ENCODE data around the gene HHLA2.
"Not testable (repeated sequence)": the region's sequence is repeated elsewhere in the genome, so short reads cannot be mapped to it uniquely, and the experiment has no call there.

The HHLA2 gene, protein sequence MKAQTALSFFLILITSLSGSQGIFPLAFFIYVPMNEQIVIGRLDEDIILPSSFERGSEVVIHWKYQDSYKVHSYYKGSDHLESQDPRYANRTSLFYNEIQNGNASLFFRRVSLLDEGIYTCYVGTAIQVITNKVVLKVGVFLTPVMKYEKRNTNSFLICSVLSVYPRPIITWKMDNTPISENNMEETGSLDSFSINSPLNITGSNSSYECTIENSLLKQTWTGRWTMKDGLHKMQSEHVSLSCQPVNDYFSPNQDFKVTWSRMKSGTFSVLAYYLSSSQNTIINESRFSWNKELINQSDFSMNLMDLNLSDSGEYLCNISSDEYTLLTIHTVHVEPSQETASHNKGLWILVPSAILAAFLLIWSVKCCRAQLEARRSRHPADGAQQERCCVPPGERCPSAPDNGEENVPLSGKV

DNA sequence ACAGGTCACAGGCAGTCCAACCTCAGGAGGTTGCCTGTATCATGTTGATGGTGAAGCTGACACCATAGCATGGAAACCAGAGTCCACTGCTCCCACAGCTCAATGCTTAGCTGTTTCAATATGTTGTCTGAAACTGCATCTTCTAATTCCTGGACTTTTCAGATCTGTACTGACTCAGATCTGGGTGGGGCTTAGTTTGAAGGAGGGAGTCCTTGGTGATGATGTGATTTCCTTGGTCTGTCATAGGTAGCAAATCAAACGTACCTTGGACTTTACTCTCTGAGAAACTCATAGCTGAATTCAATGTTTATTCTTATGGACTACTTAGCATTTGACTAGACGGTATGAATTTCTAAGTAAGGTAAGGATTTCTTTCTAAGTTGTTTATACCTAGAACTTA lies at the start of gene HHLA2:
TSS of gene HHLA2 (plus strand) at position 310 of the 400 bp plus-strand sequence. CDS start 55,266 bp downstream, outside the sequence.
- no peak for DNase-seq

DNA sequence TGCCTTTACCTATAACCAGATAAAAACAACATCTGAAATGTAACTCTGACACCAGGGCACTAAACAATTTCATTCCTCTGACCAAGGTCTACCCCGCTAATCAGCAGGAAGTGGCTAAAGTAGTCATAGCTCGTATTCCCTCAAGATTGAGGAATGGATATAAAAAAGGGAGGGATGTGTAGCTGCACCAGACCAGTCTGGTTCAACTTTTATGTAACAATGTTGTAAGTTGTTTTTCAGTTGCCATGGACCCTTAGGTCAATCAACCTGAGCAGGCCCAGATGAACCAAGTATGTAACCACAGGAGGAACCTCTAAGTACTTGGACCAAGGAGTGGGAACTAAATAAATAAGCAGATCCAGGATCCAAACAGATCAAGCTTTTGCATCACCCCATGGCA lies 45.7 kb upstream of the HHLA2 start:
- DNase-seq = no peak

- no peak for DNase-seq
Observed at GRCh38 chr3:108251265-108251664, 45.1 kb upstream of the HHLA2 start.

GRCh38 chr3:108251844-108252243 lies 44.5 kb upstream of the HHLA2 start:
- DNase-seq = no peak

- no peak for DNase-seq
Observed at GRCh38 chr3:108255131-108255530, 41.2 kb upstream of the HHLA2 start.

DNA sequence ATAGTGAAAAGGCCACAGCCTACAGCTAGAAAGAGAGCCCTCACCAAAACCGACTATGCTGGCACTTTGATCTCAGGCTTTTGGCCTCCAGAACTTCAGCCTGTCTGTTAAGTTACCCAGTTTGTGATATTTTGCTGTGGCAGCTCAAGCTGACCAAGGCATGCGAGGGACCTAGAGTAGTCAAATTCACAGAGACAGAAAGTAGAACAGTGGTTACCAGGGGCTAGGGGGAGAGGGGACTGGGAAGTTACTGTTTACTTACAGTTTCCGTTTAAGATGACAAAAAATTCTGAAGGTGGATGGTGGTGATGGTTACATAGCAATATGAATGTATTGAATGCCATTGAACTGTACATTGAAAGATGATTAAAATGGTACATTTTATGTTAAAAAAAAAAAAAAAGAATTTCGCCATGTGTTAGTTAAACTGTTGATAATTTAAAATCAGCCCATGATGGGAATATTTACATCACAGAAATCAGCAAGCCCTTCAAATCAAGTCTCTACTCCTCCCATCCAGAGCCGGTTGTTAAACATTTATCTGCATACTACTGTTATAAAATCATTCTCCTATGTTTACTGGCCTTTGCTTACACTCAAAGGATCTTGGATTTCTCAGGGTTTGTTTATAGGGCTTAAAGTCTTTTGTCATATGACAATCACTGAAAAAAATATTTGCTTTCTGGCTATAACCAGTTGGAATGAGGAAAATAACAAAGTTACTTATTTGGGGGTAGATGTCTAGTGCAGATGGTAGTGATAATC lies 31.6 kb upstream of the HHLA2 start:
- not testable (repeated sequence) for DNase-seq

DNA sequence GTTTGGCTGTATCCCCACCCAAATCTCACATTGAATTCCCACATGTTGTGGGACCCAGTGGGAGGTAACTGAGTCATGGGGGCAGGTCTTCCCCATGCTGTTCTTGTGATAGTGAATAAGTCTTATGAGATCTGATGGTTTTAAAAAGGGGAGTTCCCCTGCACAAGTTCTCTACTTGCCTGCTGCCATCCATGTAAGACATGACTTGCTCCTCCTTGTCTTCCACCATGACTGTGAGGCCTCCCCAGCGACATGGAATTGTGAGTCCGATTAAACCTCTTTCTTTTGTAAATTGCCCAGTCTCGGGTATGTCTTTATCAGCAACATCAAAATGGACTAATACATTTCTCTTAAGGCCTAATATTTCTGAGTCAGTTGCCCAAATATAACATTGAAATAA lies 28.1 kb upstream of the HHLA2 start:
- not testable (repeated sequence) for DNase-seq

- no peak for DNase-seq
Observed at GRCh38 chr3:108271626-108272025, 24.7 kb upstream of the HHLA2 start.

DNA sequence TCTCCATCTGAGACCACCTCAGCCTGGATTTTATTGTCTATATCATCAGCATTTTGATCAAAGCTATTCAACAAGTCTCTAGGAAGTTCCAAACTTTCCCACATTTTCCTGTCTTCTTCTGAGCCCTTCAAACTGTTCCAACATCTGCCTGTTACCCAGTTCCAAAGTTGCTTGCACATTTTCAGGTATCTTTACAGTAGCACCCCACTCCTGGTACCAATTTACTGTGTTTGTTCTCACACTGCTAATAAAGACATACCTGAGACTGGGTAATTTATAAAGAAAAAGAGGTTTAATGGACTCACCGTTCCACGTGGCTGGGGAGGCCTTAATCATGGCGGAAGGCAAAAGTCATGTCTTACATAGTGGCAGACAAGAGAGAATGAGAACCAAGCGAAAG lies 17.3 kb upstream of the HHLA2 start:
- not testable (repeated sequence) for DNase-seq

GRCh38 chr3:108280476-108280875 lies 15.9 kb upstream of the HHLA2 start:
- DNase-seq = no peak

- no peak for DNase-seq
Observed at GRCh38 chr3:108281670-108282069, 14.7 kb upstream of the HHLA2 start.

DNA sequence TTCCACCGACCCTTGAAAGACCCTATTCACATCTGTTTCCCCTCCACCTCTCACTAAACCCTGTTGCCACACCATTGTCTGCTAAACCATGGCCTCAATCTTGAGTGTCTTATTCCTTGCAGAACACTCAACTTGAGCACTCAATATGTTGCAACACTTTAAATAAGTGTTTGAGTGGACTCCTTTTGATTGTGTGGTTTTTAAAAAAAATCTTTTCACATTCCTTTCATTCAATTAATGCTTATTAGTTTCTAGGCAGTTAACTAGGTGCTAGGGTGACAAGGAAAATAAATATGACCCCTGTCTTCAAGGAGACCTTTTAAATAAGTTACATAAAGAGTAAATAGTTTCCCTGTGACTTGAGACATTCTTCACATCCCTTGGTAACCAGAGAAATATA lies 13.3 kb upstream of the HHLA2 start:
- DNase-seq = peak in 1 of 2 experiments; percentile 24

GRCh38 chr3:108283989-108284388 lies 12.4 kb upstream of the HHLA2 start:
- no peak for DNase-seq

DNA sequence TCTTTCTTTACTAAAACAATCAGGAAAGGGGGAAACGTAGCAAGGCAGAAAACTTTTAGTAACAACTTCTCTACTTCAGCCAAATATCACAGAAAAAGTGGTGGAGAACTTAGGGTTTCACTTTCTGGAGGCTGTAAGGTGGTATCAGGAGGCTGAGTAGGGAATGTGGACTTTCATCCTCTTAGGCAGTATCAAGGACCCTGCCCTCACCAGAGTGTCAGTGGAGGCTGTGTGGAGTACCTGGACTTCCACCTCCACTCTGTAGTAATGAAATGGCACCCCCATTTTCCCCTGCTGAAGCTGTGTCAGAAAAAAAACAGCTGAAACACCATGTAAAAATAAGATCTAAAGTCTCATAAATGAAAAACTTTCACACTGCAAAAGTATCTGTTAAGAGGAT lies 11.2 kb upstream of the HHLA2 start:
- DNase-seq = no peak

GRCh38 chr3:108287146-108287545 lies 9.2 kb upstream of the HHLA2 start:
- no peak for DNase-seq

- DNase-seq = not testable (repeated sequence)
Observed at GRCh38 chr3:108288193-108288592, 8.2 kb upstream of the HHLA2 start.

DNA sequence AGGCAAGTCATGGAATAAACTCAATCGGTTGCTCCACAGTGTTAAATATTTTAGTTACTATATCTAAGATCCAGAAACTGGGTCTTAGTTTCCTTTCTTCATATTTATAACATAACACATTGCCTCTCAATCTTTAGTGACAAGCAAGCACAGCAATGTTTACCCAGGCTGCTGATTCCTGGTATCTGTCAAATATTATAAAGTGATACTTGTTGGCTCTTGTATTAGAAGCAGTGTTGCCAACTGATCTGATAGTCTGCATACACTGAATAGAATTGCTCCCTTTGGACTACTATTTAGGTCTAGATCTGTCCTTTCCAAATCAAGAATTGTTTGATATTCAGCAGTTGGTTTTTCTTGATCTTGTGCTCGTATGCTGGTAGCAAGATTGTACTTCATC lies 7.2 kb upstream of the HHLA2 start:
- DNase-seq = no peak

DNA sequence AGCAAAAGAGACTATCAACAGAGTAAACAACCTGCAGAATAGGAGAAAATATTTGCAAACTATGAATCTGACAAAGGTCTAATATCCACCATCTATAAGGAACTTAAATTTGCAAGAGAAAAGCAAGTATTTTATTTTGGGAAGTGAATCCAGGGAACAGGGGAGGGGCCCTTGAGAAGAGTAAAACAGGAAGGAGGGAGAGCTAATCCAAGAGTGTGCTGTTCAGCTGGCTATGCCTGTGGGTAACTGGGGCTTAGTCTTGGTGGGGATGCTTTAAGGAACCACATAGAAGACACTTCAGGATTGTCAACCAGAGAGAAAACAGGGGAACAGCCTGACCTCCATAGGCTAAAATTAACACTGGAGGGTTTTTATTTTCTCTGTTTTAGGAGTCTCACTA lies 3.9 kb upstream of the HHLA2 start:
- no peak for DNase-seq

- no peak for DNase-seq
Observed at GRCh38 chr3:108292905-108293328, 3.4 kb upstream of the HHLA2 start.

DNA sequence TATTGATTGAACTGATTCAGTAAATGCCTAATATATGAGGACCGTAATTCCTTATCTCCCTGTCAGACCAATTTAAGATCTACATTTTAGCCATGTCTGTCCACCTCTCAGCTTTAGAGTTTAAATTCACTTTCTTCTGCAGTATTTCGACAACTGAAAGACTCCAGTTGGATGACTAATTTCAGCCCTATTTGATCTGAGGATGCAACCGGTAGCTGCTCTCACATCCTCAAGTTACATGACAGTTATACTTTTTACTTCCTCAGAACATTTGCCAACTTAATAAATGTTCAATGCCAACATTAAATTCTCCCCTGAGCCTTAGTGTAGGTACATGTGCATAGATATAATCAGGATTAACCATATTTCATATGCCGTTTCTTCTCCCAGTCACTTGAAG lies 2.5 kb upstream of the HHLA2 start:
- DNase-seq = no peak

DNA sequence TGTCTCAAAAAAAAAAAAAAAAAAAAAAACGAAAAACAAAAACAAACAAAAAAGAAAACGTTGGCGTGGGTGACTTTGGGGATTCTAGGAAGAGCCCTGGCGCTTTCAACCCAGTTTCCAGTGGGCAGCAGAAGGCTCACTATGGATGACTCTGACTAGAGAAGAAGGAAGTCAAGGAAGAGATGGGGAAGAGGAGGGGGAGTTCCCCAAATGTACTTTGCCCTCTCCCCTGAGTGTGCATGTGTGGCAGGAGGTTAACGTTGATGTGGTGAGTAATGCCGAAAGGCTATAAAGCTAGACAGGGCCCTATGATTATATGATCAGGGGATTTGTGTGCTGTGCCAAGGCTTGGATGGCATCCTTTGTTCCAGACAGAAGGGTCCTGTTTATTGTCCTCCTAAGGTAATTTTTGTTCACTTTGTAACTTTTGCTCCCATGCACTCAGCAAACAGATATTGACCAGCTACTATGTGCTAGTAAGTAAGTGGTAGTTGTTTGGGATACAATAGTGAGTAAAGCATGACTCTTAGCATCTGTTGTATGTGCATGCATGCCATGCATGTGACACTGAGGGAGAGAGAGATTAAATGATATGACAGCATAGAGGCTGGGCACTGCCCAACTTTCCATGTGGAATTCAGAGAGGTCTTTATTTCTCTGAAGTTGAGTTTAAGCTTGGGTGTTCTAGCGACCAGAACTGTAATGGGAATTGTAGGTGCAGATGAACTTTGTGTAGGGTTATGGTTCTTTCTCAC lies 750 bp upstream of the HHLA2 start:
- no peak for DNase-seq

GRCh38 chr3:108297647-108298046 lies 1.3 kb downstream of the HHLA2 start:
- DNase-seq = no peak

DNA sequence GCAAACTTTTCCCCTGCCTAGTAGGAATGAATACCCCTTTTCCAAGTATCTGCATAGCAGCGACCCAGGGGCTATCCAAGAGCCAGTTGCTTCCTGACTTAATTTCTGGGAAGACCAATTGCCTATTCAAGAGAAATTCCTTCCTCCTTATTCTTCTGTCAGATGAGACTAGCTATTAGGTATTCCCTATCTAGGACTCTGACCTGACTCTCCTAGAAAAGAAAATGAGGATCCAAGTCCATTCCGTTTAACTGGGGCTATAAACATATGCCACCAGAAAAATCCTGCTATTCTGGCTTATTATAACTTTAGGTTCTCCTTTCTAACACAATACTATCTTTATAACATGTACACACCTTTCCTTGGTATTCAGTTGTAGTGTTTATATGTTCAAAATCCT lies 1.7 kb downstream of the HHLA2 start:
- DNase-seq = no peak
